GM08714 (cell line): ENCODE data around the gene PITPNC1.
"Not testable (repeated sequence)": the region's sequence is repeated elsewhere in the genome, so short reads cannot be mapped to it uniquely, and the experiment has no call there.

Source experiments
- H3K4me3 ChIP-seq: fragments of 200-500 bp; sonication (Bioruptor generic); 2 replicates; pipeline ENCODE4 v1.5.1; 2014; ENCODE audit warnings: mild to moderate bottlenecking, low read length, inconsistent platforms
- ZNF274 ChIP-seq: IDR thresholded peaks from 2 replicates; pipeline ENCODE4 v1.6.1; 2012; ENCODE audit warnings: mild to moderate bottlenecking, low read depth, low read length

PITPNC1 gene

DNA sequence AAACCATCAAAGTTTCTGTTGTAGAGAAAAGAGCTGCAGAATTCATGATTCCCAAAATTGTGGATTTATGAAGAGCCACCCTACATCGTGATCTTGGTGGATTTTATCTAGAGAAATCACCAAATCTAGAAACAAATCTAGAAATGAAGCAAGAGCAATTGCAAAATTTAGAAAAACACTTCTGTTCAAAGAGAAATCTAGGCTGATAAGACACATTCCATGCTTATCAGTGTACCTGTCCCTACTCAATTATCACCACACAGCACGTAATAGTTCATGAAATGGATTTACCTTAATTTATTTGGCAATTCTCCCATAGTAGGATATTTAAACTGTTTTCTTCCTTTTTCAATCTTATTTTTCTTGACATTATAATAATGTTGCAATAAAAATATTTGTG is 246.7 kb downstream of the PITPNC1 start:
- H3K4me3 ChIP-seq: no peak overlapping the region
- TF ChIP-seq ZNF274: no peak

- no peak overlapping the region for H3K4me3 ChIP-seq
Observed at GRCh38 chr17:67624886-67625656, 248.0 kb downstream of the PITPNC1 start.

GRCh38 chr17:67625971-67626370 is 248.9 kb downstream of the PITPNC1 start:
- no peak for TF ChIP-seq ZNF274

More at GRCh38 chr17:67624886-67625656, 248.0 kb downstream of the PITPNC1 start:
- no peak for TF ChIP-seq ZNF274

DNA sequence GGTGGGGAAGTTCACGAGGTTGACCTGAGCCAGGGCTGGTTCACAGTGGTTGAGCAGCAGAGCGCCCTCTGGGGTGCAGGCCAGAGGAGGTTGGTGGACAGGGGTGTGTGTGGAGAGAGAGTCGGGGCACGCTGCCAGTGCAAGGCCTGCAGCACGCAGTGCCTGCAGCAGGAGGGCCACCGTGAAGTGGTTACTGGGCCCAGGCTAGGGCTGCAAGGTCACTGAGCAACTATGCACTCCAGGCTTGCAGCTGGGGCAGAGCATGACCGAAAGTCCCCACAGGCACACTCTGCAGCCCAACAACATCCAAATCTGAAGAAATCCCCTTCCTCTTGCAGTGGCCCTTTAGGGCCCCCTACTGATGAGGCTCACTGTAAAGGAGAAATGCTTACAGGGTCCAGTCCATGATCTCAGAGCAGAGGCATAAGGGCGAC is 251.5 kb downstream of the PITPNC1 start:
- no peak overlapping the region for H3K4me3 ChIP-seq
- TF ChIP-seq ZNF274: no peak

More at GRCh38 chr17:67625971-67626370, 248.9 kb downstream of the PITPNC1 start:
- no peak overlapping the region for H3K4me3 ChIP-seq

DNA sequence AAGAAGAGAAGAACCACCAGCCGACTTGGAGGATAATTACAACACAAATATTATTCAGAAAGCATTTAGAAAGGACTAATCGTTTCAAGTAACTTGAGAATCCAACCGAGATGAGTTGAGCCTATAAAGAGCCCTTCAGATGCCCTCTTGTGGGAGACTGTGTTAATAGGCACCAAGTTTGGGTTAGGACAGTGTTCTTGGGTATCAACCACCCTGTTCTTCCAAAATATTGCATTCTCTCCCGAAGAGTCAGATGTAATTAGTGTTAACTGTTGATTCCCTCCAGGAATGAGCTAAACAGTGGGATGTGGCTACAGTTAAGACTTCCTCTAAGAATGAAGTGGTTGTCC is 252.9 kb downstream of the PITPNC1 start:
- no peak overlapping the region for H3K4me3 ChIP-seq
- TF ChIP-seq ZNF274: no peak

- H3K4me3 ChIP-seq: not testable (repeated sequence)
Observed at GRCh38 chr17:67630836-67631235, 253.8 kb downstream of the PITPNC1 start.

DNA sequence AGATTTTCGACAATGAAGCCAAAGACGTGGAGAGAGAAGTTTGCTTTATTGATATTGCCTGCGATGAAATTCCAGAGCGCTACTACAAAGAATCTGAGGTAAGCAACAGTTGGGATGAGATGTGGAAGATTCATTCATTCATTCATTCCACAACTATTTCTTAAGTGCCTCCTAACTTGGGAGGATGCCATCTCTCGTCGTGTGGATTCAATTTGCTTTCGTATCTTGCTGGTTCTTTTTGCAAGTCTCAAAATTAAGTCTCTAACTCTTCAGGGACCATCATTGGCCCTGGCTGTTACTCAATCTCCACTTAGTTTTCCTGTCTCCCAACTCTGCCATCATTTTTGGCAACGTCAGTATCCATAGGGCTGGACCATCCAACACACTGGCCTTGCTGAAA is 255.1 kb downstream of the PITPNC1 start:
- no peak for TF ChIP-seq ZNF274

DNA sequence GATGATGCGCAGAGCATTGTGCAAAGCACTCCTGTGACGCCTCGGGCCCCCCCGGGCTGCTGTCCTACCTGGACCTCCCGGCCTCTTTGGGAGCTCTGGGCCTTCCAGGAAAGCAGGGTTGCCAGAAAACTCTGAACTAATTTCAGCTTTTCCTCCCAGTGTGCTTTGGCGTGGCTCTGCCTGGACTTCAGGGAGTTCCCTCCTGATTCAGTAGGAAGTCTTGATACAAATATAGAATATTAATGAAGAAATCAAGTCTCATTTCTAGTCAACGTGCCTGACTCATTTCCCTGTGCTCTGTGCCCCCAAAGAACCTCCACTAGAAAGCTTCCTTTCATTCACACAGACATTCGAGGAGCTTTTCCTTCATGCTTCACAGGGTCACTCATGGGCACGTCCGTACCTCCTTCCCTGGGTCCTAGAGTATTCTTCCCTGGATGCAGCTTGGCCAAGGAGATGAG is 256.7 kb downstream of the PITPNC1 start:
- no peak overlapping the region for H3K4me3 ChIP-seq
- no peak for TF ChIP-seq ZNF274

More for the DNA sequence above, 255.1 kb downstream of the PITPNC1 start:
- no peak overlapping the region for H3K4me3 ChIP-seq

DNA sequence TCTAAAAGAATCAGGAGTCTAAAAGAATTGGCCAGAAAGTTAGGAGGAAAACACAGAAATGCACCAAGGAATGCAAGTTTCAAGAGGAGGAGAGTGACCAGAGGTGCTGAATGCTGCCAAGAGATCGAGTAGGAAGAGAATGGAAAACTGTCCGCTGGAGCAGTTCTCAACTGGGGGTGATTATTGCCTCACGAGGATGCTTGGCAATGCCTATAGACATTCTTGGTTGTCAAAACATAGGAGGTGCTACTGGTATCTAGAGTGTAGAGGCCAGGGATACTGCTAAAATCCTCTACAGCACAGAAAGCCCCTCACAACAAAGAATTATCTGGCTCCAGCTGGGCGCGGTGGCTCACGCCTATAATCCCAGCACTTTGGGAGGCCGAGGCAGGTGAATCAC is 258.6 kb downstream of the PITPNC1 start:
- TF ChIP-seq ZNF274: no peak
- H3K4me3 ChIP-seq: no peak overlapping the region

GRCh38 chr17:67636312-67636711 is 259.2 kb downstream of the PITPNC1 start:
- TF ChIP-seq ZNF274: no peak
- H3K4me3 ChIP-seq: no peak overlapping the region

DNA sequence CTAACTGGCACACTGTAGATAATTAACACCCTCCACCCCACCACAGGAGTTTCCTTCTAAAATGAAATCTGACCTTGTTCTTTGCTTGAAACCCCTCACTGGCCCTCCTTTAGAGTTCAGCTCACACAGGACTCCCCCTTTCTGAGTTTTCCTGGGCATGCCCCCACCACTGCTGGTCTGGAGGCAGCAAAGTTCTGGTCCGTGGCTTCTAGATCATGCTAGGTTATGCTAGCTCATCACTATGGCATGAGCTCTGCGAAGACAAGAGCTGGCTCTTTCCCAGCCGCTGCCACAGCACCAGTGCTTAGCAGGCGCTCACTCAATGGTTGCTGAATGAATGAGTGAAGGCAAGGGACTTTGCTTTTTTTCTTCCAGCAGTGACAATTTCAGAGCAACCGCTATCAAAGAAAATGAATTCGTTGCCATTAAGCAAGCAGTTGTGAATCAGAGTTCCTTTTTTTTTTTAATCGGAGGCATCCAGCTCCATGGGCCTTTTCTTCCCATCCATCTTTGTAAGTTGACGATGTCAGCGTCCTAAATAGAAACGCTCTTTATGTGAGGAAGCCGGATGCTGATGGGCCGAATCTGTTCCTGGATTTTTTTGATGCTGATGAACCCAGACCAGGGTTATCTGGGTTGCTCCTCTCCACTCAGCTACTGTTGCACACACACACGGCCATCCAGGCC is 259.9 kb downstream of the PITPNC1 start:
- H3K4me3 ChIP-seq: no peak overlapping the region
- no peak for TF ChIP-seq ZNF274

GRCh38 chr17:67637901-67638641 is 261.0 kb downstream of the PITPNC1 start:
- no peak overlapping the region for H3K4me3 ChIP-seq
- TF ChIP-seq ZNF274: no peak

DNA sequence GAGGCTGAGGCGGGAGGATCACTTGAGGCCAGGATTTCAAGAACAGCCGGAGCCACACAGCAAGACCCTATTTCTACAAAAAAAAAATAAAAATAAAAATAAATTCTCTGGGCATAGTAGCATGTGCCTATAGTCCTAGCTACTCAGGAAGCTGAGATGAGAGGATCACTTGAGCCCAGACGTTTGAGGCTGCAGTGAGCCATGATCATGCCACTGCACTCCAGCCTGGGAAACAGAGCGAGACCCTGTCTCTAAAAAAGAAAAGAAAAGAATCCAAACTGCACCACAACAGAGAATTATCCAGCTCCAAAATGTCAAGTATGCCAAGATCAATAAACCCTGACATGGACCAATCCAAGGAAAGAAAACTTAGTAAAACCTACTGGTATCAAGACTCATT is 261.8 kb downstream of the PITPNC1 start:
- TF ChIP-seq ZNF274: no peak
- H3K4me3 ChIP-seq: no peak overlapping the region

- no peak overlapping the region for H3K4me3 ChIP-seq
- no peak for TF ChIP-seq ZNF274
Observed at GRCh38 chr17:67639555-67639954, 262.5 kb downstream of the PITPNC1 start.

DNA sequence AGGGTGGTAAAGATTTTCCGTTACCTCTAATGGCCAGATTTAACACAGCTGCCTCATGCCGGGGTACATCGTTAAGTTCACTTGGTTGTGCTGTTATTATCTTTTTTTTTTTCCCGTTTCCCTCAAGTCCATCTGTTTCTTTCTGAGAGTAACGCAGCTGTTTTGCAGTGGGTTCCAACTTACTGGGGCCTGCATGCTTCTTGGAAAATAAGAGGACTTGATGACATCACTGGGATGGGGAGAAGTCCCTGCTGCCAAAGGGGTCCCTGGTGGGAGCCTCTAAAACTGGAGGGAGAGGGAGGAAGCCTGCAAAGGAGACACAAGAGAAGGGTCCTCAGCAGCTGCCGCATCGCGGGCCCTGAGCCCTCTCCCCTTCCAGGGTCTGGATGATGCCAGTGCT is 262.9 kb downstream of the PITPNC1 start:
- TF ChIP-seq ZNF274: no peak
- no peak overlapping the region for H3K4me3 ChIP-seq
